ENCODE measurements around the gene C16orf74. TPM values are rescaled to one million over a fixed set of nuclear protein-coding genes. Genes with fewer than 3 reads are reported as not detected.

C16orf74 gene
- total and polyA plus RNA-seq, 2 of the 13 experiments (the other 11 are each of a cell fraction or from before 2014, with no cell fraction given) = 0.13 to 0.29 TPM

GRCh38 chr16:85683363-85683762 is 67.5 kb downstream of the C16orf74 start:
- Histone ChIP-seq H3K27ac (ENCODE audit: extremely low read length, insufficient read depth, low read length) (no peak overlapping the region), H3K4me2 (ENCODE audit: low read depth, low read length) (no peak overlapping the region), H3K79me2 (ENCODE audit: insufficient read depth, low read length) (peaks cover 2% of the 10 kb centered on the region), H2AFZ (ENCODE audit: low read length) (no peak overlapping the region), H3K4me3 (replicated peaks in 1 of 3; ENCODE audit: insufficient read depth in 1 of 3, low read depth in 2 of 3, low read length in 3 of 3) (no peak overlapping the region), H3K4me1 (ENCODE audit: insufficient read depth, low read length) (peaks cover 16% of the 10 kb centered on the region), H3K27me3 (ENCODE audit: control insufficient read depth in 1 of 2, insufficient read depth in 2 of 2, low read length in 2 of 2) (no peaks in the 10 kb centered on the region), H3K36me3 (replicated peaks in 1 of 2; ENCODE audit: control insufficient read depth in 1 of 2, insufficient read depth in 2 of 2, low read length in 2 of 2) (peaks cover 16 to 49% of the 10 kb centered on the region in 2 experiments), H4K20me1 (ENCODE audit: insufficient read depth, low read length) (no peaks in the 10 kb centered on the region; the same call in 1 of the 2 replicates), H3K9ac (ENCODE audit: insufficient read depth, low read depth, low read length) (no peak overlapping the region), H3K9me3 (ENCODE audit: low read length) (no peaks in the 10 kb centered on the region)
- no TSS peak for BruUV-seq (replicated peaks)
- FAIRE-seq = no peak
- ATAC-seq = no peak
- intact Hi-C loops (cut with micrococcal nuclease; ENCODE audit: unreplicated experiment) = no loop called here
- POLR2A ChIA-PET = interaction anchor here (0.6 kb wide), 1 partner anchor 71 kb away, joined by 3 read pairs; no protein-coding TSS in a partner anchor
- no peak for DNase-seq (ENCODE audit: low spot score)
- CTCF ChIA-PET (ENCODE audit: low intra/inter-chr PET ratio, low total read pairs) = no interaction called here
- in situ Hi-C loops (cut with HindIII; ENCODE audit: extremely low pct_ligation_motif_present, low pct_unique_long_range_greater_than_20kb) = no loop called here
- no peak for TF ChIP-seq JUN (CRISPR knock-in tag; IDR thresholded peaks at IDR 0.05)
- no peak for TF ChIP-seq MAF1 (CRISPR knock-in tag; IDR thresholded peaks at IDR 0.05; ENCODE audit: borderline replicate concordance)
- no peak for TF ChIP-seq ZNF124 (CRISPR knock-in tag; IDR thresholded peaks at IDR 0.05)
- TF ChIP-seq ZNF280D (CRISPR knock-in tag; IDR thresholded peaks at IDR 0.05) = no peak
- TF ChIP-seq NFAT5 (CRISPR knock-in tag; IDR thresholded peaks at IDR 0.05) = no peak
- TF ChIP-seq ZBED4 (CRISPR knock-in tag; IDR thresholded peaks at IDR 0.05; ENCODE audit: borderline replicate concordance) = no peak
- TF ChIP-seq GFI1 (CRISPR knock-in tag; IDR thresholded peaks at IDR 0.05; ENCODE audit: borderline replicate concordance) = no peak
- no peak for TF ChIP-seq ZBTB49 (CRISPR knock-in tag; IDR thresholded peaks at IDR 0.05; ENCODE audit: borderline replicate concordance)
- no peak for TF ChIP-seq ZBTB21 (CRISPR knock-in tag; IDR thresholded peaks at IDR 0.05)
- TF ChIP-seq HMGA1 (CRISPR knock-in tag; conservative IDR thresholded peaks at IDR 0.05) = no peak
